Central memory CD8-positive, alpha-beta T cell (primary cell): ENCODE measurements around the gene PRR18.

Experiments used
- ATAC-seq: fragments of 150-1000 bp; cut with Tn5 transposase; replicated peaks from 2 replicates; pipeline ENCODE4 v1.10.0; 2022; ENCODE audit warnings: mild to moderate bottlenecking, moderate FRiP score, moderate number of reproducible peaks; ENCODE audit not compliant: poor library complexity, severe bottlenecking; ENCODE audit errors: extremely low read depth
- DNase-seq, 2 donors: peaks; one replicate each; pipeline ENCODE4 v3.0.0; 2021; ENCODE audit warnings: low spot score in 2 of 2
- H3K27ac Mint-ChIP-seq: one replicate; pipeline ENCODE4 v1.8.0; 2022; ENCODE audit warnings: low read depth, mild to moderate bottlenecking, moderate library complexity, mixed read lengths
- H3K27me3 Mint-ChIP-seq: one replicate; pipeline ENCODE4 v1.8.0; 2022; ENCODE audit warnings: mixed read lengths
- H3K36me3 Mint-ChIP-seq: one replicate; pipeline ENCODE4 v1.8.0; 2022; ENCODE audit warnings: mild to moderate bottlenecking, moderate library complexity, mixed read lengths; ENCODE audit not compliant: insufficient read depth
- H3K4me1 Mint-ChIP-seq: one replicate; pipeline ENCODE4 v1.8.0; 2022; ENCODE audit warnings: mixed read lengths
- H3K4me3 Mint-ChIP-seq: one replicate; pipeline ENCODE4 v1.8.0; 2022; ENCODE audit warnings: mild to moderate bottlenecking, moderate library complexity, mixed read lengths
- H3K9me3 Mint-ChIP-seq: one replicate; pipeline ENCODE4 v1.8.0; 2022; ENCODE audit warnings: mixed read lengths

The PRR18 gene

DNA sequence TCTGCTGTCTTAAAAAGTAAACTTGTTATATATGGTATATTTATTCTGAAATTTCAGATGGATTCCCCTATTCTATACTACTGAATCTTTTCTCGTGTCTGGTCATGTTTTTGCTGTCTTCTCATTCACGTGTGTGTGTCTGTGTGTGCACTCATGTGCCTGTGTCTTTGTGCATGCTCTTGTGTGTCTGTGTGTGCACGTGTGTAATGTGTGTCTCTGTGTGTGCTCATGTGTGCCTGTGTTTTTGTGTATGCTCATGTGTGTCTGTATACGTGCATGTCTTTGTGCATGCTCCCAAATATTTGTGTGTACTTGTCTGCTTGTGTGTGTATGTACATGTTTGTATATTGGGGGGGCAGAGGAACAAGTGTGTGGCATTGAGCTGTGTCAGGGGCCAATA, 34.0 kb downstream of the PRR18 start:
- Mint-ChIP-seq H3K27me3 (peaks cover 12% of the 10 kb centered on the region), H3K4me1 (peaks cover 7% of the 10 kb centered on the region), H3K9me3 (no peaks in the 10 kb centered on the region), H3K36me3 (peaks cover 2% of the 10 kb centered on the region), H3K4me3 (no peak overlapping the region), H3K27ac (no peak overlapping the region)
- ATAC-seq (no peak), DNase-seq (no peak)

DNA sequence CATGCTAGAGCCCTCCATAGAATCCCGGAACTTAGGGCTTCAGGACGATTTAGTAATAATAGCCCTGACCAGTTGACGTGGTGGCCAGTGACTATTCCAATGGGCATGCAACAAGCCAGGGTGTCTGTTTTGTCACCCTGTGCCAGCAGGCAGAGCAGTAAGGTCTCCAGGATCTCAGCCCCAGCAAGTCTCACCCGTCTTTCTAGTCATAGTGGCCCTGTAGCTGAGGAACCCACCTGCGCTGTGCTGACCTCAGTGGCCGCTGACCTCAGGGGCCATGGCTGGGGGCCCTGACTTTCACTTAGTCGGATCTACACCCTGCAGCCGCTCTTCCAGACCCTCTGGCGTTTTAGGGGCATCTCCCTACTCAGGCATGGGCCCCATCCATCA, 36.8 kb downstream of the PRR18 start:
- Mint-ChIP-seq H3K4me3 (no peak overlapping the region), H3K4me1 (peaks cover 7% of the 10 kb centered on the region), H3K36me3 (peaks cover 2% of the 10 kb centered on the region), H3K9me3 (no peaks in the 10 kb centered on the region), H3K27me3 (peaks cover 17% of the 10 kb centered on the region), H3K27ac (no peak overlapping the region)
- DNase-seq (no peak), ATAC-seq (no peak)

GRCh38 chr6:166270706-166271375, 37.4 kb downstream of the PRR18 start:
- peaks cover 17% of the 10 kb centered on the region for H3K27me3 Mint-ChIP-seq
- no peak overlapping the region for H3K4me3 Mint-ChIP-seq
- DNase-seq (no peak), ATAC-seq (no peak)
- H3K27ac Mint-ChIP-seq, result no peak overlapping the region
- peaks cover 6% of the 10 kb centered on the region for H3K4me1 Mint-ChIP-seq
- H3K36me3 Mint-ChIP-seq, result peaks cover 2% of the 10 kb centered on the region
- H3K9me3 Mint-ChIP-seq, result no peaks in the 10 kb centered on the region

DNA sequence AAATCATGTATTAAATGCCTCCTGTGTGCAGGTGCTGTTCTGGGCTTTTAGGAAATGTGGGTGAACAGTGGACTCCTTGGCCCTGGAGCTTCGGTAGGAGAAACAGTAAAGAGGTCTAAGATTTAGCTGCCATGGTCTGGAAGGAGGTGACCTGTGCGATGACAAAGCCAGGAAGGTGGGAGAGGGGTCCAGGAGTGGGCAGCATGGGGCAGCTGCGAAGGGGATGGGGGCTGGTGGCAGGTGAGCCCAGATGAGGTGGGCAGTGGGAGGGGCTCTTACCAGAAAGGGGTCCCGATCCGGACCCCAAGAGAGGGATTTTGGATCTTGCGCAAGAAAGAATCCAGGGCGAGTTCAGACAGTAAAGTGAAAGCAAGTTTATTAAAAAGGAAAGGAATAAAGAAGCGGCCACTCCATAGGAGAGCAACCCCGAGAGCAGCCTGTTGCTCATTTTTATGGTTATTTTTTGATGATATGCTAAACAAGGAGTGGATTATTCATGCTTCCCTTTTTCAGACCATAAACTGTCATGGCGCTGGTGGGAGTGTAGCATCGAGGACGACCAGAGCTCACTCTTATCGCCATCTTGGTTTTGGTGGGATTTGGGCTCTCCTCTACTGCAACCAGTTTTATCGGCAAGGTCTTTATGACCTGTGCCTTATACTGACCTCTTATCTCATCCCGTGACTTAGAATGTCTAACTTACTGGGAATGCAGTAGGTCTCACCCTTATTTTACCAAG, 38.7 kb downstream of the PRR18 start:
- DNase-seq (no peak), ATAC-seq (no peak)
- H3K27ac Mint-ChIP-seq, result no peak overlapping the region
- no peaks in the 10 kb centered on the region for H3K4me1 Mint-ChIP-seq
- H3K27me3 Mint-ChIP-seq, result peaks cover 17% of the 10 kb centered on the region
- H3K4me3 Mint-ChIP-seq, result no peak overlapping the region
- no peaks in the 10 kb centered on the region for H3K9me3 Mint-ChIP-seq
- H3K36me3 Mint-ChIP-seq, result no peaks in the 10 kb centered on the region

DNA sequence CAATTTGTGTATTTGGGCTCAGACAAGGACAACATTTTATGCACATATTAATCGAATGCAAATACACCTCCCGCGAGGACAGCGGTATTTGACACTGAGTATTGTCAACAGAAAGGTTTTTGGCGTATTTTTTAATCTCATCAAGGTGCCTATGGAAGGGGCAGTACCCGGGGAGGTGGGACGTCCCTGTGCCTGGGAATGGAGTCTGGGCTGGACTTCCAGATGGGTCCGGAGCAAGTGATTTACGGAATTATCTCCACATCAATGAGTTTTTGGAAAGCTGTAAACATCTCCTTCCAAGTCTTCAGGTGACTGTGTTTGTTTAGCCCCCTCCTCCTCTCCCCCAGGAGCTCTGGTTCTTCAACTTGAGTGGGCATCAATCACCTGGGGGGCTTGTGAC, 39.8 kb downstream of the PRR18 start:
- Mint-ChIP-seq H3K36me3 (no peaks in the 10 kb centered on the region), H3K27me3 (peaks cover 17% of the 10 kb centered on the region), H3K4me1 (no peaks in the 10 kb centered on the region), H3K27ac (no peak overlapping the region), H3K4me3 (no peak overlapping the region), H3K9me3 (no peaks in the 10 kb centered on the region)
- no peak for DNase-seq
- ATAC-seq, result no peak

DNA sequence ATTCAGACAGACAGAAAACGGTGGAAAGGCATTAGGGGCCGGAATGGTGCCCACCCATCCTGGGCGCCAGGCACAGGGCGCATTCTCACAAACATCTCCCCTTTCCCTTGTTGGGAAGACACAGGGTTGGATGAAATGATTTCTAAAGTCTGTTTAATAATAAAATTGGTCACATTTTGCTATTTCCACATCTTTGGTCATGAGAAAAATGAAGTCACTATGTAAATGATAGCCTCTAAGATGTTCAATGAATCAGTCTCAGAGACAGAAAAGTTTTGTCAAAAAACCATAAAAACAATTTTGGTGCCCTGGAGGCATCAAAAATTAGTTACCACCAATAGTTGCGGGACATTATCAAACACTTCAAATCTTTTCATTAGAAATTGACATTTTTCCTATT, 40.7 kb downstream of the PRR18 start:
- H3K27ac Mint-ChIP-seq, result no peak overlapping the region
- no peaks in the 10 kb centered on the region for H3K9me3 Mint-ChIP-seq
- no peaks in the 10 kb centered on the region for H3K36me3 Mint-ChIP-seq
- no peaks in the 10 kb centered on the region for H3K4me1 Mint-ChIP-seq
- DNase-seq (no peak), ATAC-seq (no peak)
- peaks cover 17% of the 10 kb centered on the region for H3K27me3 Mint-ChIP-seq
- H3K4me3 Mint-ChIP-seq, result no peak overlapping the region

- H3K9me3 Mint-ChIP-seq, result no peaks in the 10 kb centered on the region
- H3K36me3 Mint-ChIP-seq, result no peaks in the 10 kb centered on the region
- H3K27me3 Mint-ChIP-seq, result peaks cover 17% of the 10 kb centered on the region
- H3K4me3 Mint-ChIP-seq, result no peak overlapping the region
- DNase-seq (no peak), ATAC-seq (no peak)
- H3K27ac Mint-ChIP-seq, result no peak overlapping the region
- no peaks in the 10 kb centered on the region for H3K4me1 Mint-ChIP-seq
Observed at GRCh38 chr6:166266336-166266735, 41.9 kb downstream of the PRR18 start.

DNA sequence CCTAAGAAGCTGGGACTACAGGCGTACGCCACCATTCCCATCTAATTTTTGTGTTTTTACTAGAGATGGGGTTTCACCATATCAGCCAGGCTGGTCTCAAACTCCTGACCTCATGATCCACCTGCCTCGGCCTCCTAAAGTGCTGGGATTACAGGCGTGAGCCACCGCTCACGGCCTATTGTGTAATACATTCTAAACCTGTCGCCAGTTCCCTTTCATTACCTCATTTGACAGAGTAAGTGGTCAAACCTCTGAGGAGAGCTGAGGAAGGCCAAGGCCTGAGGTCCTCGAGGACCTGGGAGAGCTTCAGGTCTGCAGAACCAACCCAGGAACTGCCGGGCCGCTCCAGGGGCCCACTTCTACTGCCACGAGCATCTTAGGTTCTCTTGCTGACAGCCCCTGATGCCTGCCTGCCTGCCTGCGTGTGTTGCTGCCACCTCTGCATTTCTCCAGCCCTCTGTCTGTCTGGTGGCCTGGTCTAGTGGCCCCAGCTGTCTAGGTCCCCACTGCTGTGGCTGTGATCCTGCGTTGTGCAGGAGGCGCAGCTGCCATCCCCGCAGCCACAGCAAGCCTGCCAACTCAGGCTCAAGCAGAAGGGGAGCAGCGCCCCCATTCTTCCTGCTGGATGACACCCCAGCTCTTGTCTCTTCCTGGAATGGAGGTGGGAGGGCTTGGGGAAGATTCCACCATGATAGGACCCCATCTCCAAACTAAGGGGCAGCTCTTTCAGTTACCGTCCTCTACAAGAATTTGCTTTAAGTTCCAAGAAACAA, 45.3 kb downstream of the PRR18 start:
- no peak for ATAC-seq
- H3K4me1 Mint-ChIP-seq, result peaks cover 29% of the 10 kb centered on the region
- no peak overlapping the region for H3K4me3 Mint-ChIP-seq
- no peak for DNase-seq
- no peaks in the 10 kb centered on the region for H3K9me3 Mint-ChIP-seq
- no peak overlapping the region for H3K27ac Mint-ChIP-seq
- H3K27me3 Mint-ChIP-seq, result no peaks in the 10 kb centered on the region
- H3K36me3 Mint-ChIP-seq, result peaks cover 5% of the 10 kb centered on the region

GRCh38 chr6:166259296-166259977, 48.8 kb downstream of the PRR18 start:
- Mint-ChIP-seq H3K27ac (peak overlapping the region; percentile 95), H3K27me3 (no peaks in the 10 kb centered on the region), H3K36me3 (peaks cover 9% of the 10 kb centered on the region), H3K9me3 (no peaks in the 10 kb centered on the region), H3K4me3 (peak overlapping the region; percentile 75), H3K4me1 (peaks cover 45% of the 10 kb centered on the region)
- DNase-seq (no peak), ATAC-seq (peak; percentile 11)

GRCh38 chr6:166258854-166259276, 49.3 kb downstream of the PRR18 start:
- Mint-ChIP-seq H3K27me3 (no peaks in the 10 kb centered on the region), H3K27ac (peak overlapping the region; percentile 95)

GRCh38 chr6:166257911-166258318, 50.3 kb downstream of the PRR18 start:
- Mint-ChIP-seq H3K4me3 (peak overlapping the region; percentile 75), H3K36me3 (peaks cover 9% of the 10 kb centered on the region), H3K27ac (peak overlapping the region; percentile 95), H3K9me3 (no peaks in the 10 kb centered on the region), H3K4me1 (peaks cover 54% of the 10 kb centered on the region), H3K27me3 (no peaks in the 10 kb centered on the region)
- ATAC-seq (peak; percentile 26), DNase-seq (no peak)

More at GRCh38 chr6:166258854-166259276, 49.3 kb downstream of the PRR18 start:
- ATAC-seq (peak; percentile 85), DNase-seq (peak in 1 of 2 donors; percentile 36)
- H3K9me3 Mint-ChIP-seq, result no peaks in the 10 kb centered on the region
- peak overlapping the region; percentile 75 for H3K4me3 Mint-ChIP-seq
- peaks cover 50% of the 10 kb centered on the region for H3K4me1 Mint-ChIP-seq
- peaks cover 9% of the 10 kb centered on the region for H3K36me3 Mint-ChIP-seq
